GM12864 (cell line): Measurements from ENCODE around the gene NCAPG2.
A peak's percentile ranks its signal among the peaks of the same experiment; 100 is the strongest.
"Not testable (repeated sequence)": the region's sequence is repeated elsewhere in the genome, so short reads cannot be mapped to it uniquely, and the experiment has no call there.

Experiments
- DNase-seq: peaks from one replicate; pipeline ENCODE4 v3.0.0-alpha.2; 2011; ENCODE audit warnings: low read depth
- H3K4me3 ChIP-seq: 2 replicates; pipeline ENCODE4 v1.5.1; 2011; ENCODE audit warnings: mild to moderate bottlenecking, low read depth, low read length, control low read depth
- TF ChIP-seq, protein P1 (sequence below): IDR thresholded peaks from 2 replicates; pipeline ENCODE4 v1.5.1; 2011; ENCODE audit warnings: low read depth, mild to moderate bottlenecking, moderate library complexity, low read length, control low read depth, inconsistent platforms; ENCODE audit errors: missing control alignments

Gene NCAPG2

DNA sequence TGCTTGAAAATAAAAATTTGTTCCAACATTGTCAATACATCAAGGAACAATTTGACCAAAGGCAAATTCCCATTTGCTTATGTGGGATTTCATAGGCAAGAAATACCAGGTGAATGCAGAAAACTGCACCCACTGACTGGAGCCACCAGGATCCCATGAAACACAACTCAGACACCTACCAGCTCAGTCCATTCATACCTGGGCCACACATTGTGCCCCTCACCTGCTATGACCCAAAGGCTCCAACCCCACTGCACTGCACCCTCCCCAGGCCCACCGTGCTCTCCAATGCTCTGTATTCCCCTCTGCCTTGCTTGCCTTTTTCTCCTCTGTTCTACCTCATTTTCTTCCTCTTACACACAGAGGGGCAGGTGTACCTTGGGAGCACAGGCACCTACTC, 5.3 kb downstream of the NCAPG2 start:
- TF ChIP-seq, protein P1, sequence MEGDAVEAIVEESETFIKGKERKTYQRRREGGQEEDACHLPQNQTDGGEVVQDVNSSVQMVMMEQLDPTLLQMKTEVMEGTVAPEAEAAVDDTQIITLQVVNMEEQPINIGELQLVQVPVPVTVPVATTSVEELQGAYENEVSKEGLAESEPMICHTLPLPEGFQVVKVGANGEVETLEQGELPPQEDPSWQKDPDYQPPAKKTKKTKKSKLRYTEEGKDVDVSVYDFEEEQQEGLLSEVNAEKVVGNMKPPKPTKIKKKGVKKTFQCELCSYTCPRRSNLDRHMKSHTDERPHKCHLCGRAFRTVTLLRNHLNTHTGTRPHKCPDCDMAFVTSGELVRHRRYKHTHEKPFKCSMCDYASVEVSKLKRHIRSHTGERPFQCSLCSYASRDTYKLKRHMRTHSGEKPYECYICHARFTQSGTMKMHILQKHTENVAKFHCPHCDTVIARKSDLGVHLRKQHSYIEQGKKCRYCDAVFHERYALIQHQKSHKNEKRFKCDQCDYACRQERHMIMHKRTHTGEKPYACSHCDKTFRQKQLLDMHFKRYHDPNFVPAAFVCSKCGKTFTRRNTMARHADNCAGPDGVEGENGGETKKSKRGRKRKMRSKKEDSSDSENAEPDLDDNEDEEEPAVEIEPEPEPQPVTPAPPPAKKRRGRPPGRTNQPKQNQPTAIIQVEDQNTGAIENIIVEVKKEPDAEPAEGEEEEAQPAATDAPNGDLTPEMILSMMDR: no peak
- no peak overlapping the region for H3K4me3 ChIP-seq
- no peak for DNase-seq

DNA sequence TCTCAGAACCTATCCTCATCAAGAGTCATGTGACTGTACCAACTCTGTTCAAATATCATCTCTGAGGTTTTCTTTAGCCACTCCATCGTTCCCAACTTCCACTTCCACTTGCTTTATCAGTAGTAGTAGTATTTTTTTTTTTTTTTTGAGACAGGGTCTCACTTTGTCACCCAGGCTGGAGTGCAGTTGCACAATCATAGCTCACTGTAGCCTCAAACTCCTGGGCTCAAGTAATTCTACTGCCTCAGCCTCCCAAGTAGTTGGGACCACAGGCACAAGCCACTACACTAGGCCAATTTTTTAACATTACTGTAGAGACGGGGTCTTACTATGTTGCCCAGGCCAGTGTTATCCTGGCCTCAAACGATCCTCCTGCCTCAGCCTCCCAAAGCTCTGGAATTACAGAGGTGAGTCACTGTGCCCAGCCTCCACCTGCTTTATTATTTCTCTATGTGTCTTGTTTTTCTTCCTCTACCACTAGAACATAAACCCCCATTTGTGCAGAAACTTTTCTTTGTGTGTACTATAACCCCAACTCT, 5.9 kb downstream of the NCAPG2 start:
- no peak for DNase-seq
- TF ChIP-seq, protein P1: no peak
- H3K4me3 ChIP-seq: no peak overlapping the region

DNA sequence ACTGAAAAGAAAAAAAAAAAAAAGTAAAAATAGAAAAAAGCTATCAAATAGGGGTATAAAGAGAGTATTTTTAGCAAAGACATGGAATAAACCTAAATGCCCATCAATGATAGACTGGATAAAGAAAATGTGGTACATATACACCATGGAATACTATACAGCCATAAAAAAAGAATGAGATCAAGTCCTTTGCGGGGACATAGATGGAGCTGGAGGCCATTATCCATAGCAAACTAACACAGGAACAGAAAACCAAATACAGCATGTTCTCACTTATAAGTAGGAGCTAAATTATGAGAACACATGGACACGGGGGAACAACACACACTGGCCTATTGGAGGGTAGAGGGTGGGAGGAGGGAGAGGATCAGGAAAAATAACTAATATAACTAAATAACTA, 7.0 kb downstream of the NCAPG2 start:
- H3K4me3 ChIP-seq, DNase-seq: not testable (repeated sequence)

DNA sequence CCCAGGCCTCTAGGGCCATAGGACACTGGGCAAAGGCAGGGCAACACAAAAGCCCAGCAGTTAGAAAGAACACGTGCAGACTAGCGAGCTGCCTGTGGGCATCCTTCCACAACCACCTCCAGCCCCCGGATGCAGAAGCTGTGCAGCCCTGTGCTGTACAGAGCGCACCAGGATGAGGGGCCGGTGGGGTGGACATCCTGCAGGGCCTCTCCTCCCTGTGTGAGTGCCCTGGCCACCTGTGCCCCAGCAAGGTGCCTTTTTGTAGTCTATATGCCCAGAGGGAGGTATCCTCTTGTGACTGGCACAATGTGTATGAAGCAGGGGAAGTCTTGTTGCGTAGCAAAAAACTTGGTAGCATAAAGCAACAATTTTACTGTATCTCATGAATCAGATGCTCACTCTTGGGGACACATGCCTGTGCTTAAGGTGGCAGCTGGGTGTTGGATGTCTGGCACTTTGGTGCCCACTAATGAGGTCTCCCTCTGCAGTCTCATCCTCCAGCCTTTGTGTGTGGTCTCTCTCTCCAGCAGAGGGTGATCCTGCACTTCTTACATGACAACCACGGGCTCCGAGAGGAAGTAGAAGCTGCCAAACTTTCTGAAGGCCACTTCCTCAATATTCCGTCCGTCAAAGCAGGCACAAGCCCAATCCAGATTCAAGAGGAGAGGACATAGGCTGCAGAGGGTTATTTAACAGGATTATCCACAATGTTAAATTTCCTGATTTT, 8.7 kb downstream of the NCAPG2 start:
- no peak overlapping the region for H3K4me3 ChIP-seq
- DNase-seq: peak; percentile 15
- TF ChIP-seq, protein P1: peak; percentile 52

DNA sequence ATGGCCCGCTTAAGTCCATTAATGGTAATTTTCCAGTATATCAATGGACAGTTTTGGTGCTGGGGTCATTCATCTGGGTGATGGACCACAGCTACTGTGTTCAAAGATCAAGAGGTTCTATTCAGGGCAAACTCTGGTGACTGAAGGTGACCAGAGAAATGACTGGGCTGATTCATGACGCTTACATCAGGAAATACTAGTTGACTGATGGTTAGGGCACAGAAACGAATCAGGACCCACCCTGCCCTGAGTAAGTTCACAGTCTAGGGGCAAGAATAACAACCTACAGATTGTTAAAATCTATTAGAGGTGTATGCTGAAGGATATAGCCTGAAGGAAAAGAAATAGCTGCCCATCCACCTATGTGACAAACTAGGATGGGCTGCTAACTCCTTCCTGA, 9.5 kb downstream of the NCAPG2 start:
- H3K4me3 ChIP-seq: no peak overlapping the region
- TF ChIP-seq, protein P1: no peak
- no peak for DNase-seq

DNA sequence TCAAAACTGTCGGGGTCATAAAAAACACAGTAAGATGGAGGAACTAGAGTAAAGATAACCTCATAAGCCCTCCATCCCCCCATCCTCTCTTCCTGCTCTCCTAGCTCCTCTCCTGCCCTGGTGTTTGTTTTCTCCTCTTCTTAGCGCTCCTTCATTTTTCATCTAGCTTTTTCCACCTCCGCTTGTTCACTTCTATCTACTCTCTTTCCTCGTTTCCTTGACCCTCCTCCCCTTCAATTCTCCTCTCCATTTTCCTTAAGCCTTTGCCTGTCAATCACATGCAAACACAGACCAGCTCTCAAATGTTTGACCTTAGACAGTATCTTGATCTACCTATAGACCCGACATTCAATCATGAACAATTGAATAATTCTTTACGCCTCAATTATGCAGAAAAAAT, 10.0 kb downstream of the NCAPG2 start:
- TF ChIP-seq, protein P1: no peak
- DNase-seq: no peak
- H3K4me3 ChIP-seq: no peak overlapping the region

DNA sequence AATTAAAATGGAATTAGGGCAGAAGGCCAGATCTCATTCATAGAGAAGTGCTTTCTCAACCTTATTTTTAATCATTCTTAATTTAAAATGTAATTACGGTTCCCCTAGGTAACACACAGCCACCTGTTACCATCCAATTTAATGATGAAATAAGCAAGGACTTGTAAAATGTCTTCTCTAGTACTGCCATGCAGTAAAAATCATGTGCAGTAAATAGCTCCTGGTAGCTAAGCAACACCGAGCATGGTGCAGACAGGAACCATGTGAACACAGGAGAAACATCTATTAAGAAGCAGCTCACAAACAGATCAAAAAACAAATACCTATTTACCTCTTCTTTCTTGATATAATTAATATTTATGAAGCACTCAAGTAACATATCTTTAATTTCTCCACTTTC, 15.1 kb downstream of the NCAPG2 start:
- TF ChIP-seq, protein P1: no peak
- DNase-seq: no peak
- no peak overlapping the region for H3K4me3 ChIP-seq
